NCI-H774 (cell line): ENCODE measurements around the gene ADAM22.

Experiments used
- DNase-seq: peaks from one replicate; lab custom pipeline; 2025; lab: John Stamatoyannopoulos, UW

The ADAM22 gene

GRCh38 chr7:88218836-88219605 is 285.0 kb downstream of the ADAM22 start:
- peak; percentile 46 for DNase-seq

GRCh38 chr7:88219781-88220747 is 286.0 kb downstream of the ADAM22 start, which contains the start of gene SRI:
TSS of gene SRI (minus strand) at chr7:88220038. CDS start at chr7:88220026, 12 bp downstream.
- peak; percentile 78 for DNase-seq

GRCh38 chr7:88223265-88223664 is 289.2 kb downstream of the ADAM22 start:
- no peak for DNase-seq

- no peak for DNase-seq
Measured at GRCh38 chr7:88224601-88225275, 290.7 kb downstream of the ADAM22 start.

- no peak for DNase-seq
Measured at GRCh38 chr7:88226201-88226600, 292.1 kb downstream of the ADAM22 start.

- no peak for DNase-seq
Measured at GRCh38 chr7:88226886-88227516, 292.9 kb downstream of the ADAM22 start.

- DNase-seq: no peak
Measured at GRCh38 chr7:88229302-88229995, 295.4 kb downstream of the ADAM22 start.

GRCh38 chr7:88230646-88231045 is 296.6 kb downstream of the ADAM22 start:
- DNase-seq: no peak

- DNase-seq: no peak
Measured at GRCh38 chr7:88233828-88234227, 299.8 kb downstream of the ADAM22 start.

GRCh38 chr7:88239852-88240251 is 305.8 kb downstream of the ADAM22 start:
- DNase-seq: no peak

GRCh38 chr7:88243345-88243909 is 309.4 kb downstream of the ADAM22 start:
- DNase-seq: peak; percentile 58

- no peak for DNase-seq
Measured at GRCh38 chr7:88244258-88244657, 310.2 kb downstream of the ADAM22 start.
